Suppressor macrophage treated with lipopolysaccharide for 4 hours (primary cell): ENCODE results near the gene DENND1A.
A peak's percentile ranks its signal among the peaks of the same experiment; 100 is the strongest.

Experiments
- DNase-seq: peaks from one replicate; pipeline ENCODE4 v3.0.0-alpha.2; 2020

Gene DENND1A

DNA sequence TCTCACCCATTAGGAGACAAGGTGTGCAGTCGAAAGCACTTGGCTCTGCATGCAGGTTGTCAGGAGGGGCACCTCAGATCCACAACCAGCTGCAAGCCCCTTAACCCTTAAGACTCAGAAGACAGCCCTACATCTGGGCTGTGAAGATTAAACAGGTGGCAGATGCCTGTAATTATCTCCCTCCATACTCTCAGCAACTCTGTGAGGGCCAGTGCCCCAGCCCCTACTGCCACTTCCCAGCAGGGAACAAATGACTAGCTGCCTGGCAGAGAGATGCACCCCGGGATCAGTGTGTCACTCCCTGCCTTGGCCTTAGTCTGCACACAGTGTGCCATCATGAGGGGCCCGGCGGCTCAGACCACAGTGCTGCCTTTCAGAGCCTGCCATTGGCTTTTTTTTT is 532.0 kb downstream of the DENND1A start:
- no peak for DNase-seq

DNA sequence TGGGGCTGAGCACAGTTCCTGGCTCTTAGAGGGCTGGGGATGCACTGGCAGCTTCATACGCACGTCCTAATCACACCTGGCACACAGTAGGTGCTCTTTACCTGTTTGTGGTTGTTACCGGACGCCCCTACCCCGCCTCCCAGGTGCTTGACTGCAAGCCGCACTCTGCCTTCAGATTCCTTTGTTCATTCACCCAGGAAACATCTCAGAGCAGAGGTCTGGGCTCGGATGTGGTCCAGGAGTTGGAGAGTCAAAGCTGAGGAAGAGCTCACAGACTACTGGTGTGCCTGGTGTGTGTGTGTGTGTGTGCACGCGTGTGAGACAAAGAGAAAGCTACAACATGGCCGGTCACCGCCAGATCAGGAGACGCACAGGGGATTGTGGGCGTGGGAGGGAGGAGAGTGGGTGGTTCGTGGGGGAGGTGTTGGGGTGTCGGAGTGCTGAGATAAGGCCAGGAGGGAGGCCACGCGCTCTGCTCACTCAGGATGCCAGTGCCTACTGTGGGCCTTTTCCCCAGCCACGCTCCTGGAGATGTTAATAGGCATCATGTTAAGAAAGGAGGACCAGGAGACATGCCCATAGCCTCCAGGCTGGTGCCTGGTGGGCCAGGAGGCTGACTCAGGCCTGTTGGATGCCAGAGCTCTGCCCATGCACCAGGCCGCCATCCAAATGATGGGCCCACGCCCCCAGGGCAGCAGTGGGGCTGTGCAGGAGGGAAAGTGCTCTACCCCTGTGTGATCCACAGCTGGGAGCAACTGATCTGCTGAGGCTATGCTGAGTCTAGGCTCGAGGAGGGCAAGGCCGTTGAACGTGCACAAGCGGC is 534.0 kb downstream of the DENND1A start:
- no peak for DNase-seq

DNA sequence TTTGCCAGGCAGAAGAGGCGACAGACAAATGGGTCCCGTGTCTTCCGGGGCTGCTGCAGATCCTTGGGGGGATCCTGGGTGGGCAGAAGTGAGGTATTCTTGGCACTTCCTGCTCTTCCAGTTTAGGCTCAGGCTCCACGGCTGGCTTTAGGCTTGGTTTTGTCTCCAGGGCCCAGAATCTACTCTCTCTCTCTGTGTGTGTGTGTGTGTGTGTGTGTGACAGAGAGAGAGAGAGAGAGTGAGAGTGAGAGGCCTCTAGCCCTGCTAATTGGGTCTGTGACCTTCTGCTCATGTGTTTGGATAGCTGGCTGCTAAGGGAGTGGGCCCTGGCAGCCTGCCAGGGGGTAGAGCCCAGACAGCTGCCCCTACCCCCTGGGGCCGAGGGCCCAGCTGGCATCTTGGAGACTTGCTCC is 534.6 kb downstream of the DENND1A start:
- DNase-seq: no peak

DNA sequence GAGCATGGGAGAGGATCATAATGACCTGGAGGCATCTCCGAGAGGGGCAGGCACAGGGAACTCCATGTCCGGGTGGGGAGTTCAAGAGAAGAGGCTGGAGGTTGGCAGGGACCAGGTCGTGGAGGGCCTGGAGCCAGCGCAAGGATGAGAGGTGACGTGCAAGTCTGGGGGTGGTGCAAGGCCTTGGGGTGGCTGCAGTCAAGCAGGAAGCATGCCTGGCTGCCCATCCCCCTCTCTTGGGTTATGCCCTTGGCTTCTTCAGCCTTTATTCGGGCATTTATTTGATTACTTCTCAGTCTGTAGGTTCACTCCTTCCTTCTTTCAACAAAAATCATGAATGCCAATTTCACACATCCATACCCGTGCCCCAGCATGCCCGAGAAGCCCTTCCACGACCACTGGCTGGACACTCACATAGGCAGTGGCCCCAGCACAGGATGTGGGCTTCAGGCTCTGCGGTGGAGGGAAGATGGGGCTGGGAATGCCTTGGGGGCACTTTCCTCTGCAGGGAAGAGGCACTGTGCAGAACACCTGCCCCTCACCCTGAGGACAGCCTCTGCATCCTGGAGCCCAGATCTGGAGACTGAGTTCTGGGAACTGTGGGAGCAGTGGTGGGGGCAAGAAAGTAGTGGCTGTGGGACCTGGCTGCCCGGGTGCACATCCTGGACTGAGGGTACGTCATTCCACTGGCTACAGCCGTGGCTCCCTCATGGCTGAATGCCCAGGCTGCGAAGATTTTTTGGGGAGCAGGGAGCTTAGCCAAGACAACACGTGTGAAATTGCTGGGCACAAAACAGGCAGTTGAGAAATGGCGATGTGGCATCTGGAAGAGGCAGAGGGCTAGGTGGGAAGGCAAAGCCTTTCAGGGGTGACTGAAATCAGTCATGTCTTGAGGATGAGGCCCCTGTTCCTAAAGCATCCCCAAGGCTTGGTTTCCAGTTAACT is 535.4 kb downstream of the DENND1A start:
- DNase-seq: no peak

DNA sequence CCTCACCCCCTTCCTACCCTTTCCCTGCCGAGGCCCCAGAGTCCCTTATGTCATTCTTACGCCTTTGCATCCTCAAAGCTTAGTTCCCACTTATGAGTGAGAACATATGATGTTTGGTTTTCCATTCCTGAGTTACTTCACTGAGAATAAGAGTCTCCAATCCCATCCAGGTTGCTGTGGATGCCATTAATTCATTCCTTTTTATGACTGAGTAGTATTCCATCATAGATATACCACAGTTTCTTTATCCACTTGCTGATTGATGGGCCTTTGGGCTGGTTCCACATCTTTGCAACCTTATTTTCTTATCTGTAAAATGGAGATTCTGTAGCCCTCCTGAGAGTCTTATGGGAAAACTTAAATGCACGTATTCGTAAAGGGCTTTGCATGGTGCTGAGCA is 537.1 kb downstream of the DENND1A start:
- no peak for DNase-seq

DNA sequence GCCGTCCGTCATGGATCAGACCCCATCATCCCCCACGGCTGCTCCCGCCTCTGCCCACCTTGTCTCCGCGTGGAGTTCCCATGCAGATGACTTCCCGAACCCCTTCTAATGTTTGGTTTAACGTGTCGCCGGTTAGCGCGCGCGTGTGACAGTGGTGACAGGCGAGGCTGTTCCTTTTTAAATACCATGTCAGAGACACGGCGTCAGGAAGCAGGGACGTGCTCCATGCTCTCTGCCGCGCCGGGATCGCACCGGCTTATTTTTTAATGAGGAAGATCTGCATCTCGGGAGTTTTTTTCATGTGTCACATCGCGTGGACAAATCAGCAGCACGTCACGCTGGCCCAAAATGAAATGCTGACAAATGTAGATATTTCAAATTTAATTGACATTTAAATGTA is 538.0 kb downstream of the DENND1A start:
- no peak for DNase-seq

DNA sequence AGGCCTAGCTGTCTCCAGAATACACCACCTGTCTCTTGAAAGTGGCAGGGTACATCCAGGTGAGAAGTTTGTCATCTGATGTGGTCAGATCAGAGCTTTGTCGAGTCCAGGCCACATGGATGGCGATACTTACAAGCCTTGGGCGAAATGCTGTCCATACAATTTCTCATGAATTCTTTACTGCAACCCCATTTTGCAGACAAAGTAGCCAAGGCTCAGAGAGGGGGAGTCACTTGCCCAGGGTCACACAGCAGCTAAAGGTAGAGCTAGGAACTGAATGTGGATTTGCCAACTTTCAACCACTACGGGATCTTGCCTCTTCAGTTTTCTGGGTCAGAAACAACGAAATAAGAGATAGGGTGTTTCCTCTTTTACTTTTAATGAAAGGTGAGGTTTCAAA is 538.7 kb downstream of the DENND1A start:
- no peak for DNase-seq

DNA sequence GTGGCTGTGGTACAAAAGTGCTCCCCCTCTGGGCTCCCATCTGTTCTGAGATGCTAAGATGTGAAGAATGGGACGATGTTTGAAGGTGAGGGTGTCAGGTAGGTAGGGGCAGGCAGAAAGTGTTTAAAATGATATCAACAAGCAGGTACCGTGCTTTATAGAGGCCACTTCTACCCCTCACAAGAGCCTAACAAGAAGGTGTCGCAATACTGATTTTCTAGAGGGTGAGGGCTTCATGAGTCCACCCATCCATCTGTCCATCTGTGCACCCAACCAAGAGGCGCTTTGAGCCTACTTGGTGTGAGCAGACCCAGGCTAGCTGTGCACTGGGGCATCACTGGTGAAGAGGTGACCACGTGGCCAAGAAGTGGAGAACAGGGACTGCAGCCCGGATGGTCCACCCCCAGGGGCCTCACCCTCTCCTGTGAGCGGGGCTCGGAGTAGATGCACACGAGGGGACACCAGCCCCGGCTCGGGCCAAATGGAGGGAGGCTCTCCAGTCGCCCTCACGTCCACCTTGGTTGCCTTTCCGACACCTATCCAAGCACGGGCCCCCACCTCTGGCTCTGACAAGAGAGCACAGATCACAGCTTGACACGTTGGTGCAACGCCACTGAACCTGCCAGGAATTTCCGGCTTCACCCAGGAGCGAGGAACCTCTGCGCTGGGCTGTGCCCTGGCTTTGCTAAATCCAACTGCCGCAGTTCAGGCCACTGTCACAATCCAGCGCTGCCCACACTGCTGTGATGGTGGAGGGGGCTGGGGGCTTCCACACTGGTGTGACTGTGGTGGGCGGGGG is 539.4 kb downstream of the DENND1A start:
- no peak for DNase-seq

DNA sequence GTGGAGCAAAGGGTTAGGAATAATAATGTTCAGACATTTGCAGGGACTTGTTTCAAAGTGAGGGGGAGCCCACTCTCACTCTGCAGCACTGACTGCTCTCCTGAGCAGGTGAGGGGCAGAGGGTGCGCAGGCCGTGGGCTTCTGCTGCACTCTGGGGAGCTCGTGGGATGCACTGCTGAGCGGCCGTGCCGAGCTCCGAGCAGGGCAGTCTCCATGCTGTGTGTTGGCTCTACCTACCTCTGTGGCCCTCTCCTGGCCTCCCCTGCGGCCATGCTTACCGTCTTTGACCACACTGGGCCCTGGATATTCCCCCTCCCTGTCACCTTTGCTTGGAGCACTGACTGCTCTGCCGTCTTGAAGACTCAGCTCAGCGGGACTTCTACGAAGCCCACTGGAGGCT is 540.2 kb downstream of the DENND1A start:
- no peak for DNase-seq

DNA sequence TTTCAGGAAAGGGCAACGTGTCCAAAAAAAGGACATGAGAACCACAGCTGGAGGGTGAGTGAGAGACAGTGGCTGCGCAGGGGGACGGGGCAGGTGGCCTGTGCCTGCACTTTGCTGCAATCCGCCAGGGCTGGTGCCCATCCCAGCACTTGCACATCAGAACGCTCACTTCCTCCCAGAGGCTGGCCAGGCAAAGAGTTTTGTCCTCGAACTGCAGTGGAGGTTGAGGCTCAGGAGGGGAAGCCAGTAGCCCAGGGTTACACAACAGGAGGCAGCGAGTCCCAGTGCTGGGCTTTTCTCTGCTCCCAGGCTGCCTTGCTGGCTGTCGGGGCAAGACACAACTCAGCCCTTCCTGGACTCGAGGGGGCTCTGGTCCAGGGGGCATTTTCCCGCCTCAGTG is 540.9 kb downstream of the DENND1A start:
- peak; percentile 23 for DNase-seq

DNA sequence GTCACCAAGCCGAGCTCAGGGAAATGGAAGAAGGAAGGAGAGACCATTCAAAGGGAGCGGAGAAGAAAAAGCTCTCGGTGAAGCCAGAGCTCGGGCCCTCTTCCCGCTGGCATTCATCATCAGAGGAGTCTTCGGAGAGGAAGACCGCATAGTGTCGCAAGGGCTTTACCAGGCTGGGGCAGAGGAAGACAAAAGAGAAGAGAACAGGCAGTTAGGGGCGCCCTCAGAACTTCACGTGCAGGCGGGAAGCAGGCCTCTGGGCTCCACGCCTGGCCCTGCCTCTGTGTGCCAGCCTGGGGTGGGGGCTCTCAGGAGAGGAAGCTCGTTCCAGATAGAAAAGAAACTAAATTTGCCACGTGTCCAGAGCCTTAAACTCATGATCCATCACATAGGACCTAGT is 542.2 kb downstream of the DENND1A start:
- DNase-seq: peak; percentile 30

DNA sequence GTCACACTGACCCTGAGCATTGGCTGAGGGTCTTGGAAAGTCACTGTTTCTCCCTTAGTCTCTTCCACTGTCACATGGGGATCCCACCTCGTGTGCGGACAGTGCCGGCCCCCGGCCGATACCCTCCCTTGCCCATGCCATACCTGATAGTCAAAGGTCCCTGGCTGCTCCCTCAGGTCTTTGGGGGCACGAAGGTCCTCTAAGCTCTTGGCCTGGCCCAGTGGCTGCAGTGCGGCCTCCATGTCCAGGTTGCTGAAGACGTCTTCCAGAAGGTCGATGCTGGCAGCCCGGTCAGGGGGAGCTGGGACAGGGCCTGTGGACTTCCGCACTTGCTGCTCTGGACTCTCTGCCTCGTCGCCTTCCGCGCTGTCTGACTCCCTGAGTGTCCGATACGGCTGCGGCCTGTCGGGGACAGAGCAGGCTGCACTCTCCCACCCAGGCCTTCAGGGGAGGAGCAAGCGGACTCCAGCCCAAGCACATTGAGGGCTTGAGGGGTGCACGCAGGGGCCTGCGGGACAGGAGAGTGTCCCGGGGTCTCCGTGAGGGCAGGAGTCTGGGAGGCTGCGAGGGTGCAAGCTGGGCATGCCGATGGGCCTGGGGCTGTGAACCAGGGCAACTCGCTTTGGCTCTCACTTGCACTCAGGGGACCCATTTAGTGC is 546.3 kb downstream of the DENND1A start:
- no peak for DNase-seq

DNA sequence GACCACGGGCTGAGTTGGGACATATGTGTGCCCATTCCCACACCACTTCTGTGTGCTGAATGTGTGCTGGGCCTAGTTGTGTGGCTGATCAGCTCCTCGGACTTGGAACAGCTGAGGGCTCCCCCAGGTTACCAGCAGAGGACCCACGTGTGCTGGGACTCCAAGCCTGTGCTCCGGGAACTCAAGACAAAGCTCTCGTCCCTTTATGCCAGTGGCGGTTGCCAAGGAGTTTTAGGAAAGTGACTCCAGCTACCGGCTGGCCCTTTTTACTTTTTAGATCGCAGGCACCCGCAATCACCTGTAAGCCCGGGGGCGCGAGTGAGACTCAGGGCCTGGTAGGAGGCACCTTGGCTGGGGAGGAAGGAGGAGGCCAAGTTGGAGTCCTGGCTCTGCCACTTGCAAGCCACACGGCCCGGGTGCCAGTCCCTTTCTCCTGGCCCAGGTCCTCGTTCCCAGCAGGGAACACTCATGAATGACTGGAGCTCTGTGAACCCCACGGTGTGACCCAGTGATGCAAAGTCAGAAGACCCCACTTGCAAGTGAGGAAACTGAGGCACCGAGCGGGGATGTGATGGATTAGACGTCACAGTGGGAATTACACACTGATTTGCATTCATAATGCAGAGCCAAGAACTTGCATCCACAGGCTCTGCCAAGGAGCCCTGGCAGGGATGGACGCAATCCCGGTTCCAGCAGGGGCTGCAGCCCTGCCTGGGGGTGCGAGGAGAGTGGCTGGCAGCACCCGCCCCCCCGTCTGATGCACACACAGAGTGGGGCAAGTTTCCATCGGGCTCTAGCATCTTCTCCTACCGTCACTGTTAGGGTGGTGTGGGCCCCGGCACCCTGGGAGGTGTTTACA is 547.0 kb downstream of the DENND1A start:
- no peak for DNase-seq

DNA sequence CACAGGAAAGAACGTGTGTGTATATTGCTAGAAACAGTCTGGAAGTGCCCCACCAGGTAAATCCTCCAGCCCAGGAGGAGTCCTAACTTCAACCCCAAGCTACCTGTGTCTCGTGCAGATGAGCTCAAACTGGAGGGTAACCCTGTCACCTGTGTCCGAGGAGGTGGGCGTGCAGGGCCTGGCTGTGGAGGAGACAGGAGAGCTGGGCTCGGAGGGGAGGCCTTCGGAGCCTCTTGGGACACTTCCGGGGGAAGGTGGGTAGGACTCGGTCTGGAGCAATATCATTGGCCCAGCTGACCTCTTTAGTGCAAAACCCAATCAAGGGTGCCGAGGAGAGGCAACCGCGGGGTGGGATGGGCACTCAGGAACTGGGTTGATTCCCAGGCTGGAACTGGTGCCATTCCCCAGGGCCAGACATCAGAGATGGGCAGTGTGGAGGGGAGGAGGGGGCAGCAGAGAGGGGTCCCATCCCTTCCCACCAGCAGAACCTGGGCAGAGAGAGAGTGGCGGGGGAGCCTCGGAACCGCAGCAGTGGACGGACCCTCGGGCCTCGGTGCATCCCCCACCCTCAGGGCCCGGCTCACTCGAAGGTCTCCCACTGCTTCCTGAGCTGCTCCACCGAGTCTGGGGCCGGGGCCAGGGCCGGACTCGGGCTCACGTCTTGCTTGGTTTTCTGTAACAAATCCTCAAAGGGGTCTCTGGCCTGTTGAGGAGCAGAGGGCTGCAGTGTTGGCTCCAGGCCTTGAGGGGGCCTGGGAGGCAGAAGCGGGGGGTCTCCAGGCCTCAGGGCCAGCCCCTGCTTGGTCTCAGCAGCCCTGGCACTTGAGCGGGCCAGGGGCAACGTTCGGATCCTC is 548.8 kb downstream of the DENND1A start:
- DNase-seq: no peak

DNA sequence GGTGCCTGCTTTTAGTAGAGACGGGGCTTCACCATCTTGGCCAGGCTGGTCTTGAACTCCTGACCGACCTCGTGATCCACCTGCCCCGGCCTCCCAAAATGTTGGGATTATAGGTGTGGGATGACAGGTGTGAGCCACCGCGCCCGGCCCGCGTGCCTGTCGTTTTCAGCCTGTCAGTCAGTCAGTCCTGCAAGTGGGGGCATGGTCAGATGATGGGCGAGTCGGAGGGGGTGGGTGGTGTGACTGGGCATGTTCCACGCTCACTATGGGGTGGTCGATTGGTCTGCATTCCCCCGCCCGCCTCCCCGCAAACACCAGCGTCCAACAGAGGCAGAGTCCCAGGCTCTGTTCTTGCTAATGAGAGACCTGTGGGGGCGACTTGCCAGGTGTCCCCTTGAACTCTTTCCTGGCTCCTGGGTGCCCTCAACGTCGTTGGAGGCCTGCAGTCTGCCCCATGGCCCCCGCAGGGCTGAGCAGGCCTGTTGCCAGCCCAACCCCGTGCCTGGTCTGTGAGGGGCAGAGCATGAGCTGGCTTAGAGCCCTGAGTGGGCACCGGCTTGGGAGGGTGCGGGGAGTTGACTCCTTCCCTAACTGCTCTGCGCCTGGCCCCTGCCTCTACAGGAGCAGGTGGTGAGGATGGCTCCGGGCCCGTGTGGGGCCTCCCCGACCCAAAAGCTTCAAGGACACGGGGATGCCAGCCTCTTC is 550.8 kb downstream of the DENND1A start:
- DNase-seq: no peak

DNA sequence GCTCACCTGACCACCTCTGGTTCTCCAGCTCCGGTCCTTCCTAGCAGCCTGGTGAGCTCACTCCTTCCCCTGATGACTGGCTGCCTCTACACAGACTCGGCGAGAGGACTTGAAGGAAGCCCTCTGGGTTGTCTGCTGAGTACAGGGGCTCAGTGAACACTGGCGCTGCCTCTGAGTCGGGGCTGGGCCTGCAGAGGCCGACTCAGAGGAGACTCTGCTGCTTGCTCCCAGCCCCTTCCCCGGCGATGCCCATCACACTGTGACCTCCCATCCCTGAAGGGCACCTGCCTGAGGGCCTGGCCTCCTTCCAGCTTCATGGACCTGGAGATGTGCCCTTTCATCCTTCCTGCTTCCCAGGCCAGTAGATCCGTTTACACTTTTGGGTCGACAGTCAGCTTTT is 551.9 kb downstream of the DENND1A start:
- DNase-seq: no peak

DNA sequence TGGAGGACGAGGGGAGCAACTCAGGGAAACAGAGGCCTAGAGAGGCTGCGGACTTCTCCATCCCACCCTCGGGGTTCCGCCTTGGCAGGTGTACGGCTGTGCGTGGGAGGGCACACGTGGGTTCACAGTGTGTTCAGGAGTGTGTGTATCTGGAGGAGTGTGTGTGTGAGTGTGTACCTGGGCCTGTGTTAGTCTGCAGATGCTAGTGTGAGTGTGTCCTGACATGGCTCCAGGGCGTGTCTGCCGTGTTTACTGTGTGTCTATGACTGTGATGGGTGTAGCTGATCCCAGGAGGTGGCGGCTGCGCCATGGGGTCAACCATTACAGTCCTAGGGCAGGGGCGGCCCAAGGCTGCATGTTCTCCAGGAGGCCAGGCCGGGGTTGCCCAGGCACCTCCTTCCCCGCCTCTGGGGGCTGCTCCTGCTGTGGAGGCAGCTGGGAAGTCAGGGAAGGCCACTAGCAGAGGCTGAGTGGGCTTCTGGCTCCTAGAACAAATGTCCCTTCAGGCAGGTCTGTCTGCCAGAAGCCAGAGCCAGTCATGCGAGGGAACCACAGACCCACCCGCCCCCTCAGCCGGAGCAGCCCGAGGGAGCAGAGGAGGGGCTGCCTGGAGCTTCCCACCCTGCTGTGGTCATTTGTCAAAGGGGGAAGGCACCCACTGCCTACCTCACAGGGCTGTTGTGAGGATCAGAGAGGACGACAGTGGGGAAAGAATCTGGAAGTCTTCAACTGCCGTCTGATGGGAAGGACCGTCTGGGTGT is 552.5 kb downstream of the DENND1A start:
- no peak for DNase-seq

DNA sequence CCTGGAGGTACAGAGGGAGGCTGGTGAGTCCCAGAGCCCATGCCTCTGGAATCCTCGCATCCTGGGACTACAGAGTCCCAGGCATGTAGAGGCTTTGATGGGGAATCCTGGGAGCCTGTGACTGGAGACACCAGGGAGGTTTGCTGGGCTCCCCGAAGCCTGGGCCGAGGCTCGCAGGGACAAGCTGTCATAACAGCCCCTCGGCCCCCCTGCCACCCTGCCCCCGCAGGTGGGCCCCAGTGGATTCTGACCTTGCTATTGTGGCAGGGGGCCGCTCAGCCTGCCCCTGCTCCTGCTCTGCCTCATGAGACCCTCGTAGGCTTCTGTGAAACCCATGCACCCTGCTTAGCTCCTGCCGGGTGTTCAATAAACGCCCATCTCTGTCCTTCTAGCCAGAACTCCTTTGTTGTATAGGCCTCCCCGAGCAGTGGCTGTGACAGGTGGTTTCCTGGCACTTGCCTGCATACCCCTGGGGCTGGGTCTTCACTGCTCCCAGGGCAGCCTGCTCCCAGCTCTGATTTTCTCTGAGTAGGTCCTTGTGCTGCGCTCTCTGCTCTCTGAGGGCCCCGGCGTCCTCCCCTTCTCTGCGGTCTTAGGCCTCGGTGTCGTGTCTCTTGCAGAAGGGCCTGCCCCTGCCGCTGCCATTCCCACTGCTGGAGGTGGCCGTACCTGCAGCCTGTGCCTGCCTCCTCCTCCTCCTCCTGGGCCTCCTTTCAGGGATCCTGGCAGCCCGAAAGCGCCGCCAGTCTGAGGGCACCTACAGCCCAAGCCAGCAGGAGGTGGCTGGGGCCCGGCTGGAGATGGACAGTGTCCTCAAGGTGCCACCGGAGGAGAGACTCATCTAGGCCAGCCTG is 553.5 kb downstream of the DENND1A start:
- DNase-seq: no peak
